ENCODE measurements around the gene C10orf67. TPM values are rescaled to one million over a fixed set of nuclear protein-coding genes. Genes with fewer than 3 reads are reported as not detected.

C10orf67 gene
- total and polyA plus RNA-seq, 2 donors (not counting 1 experiment from before 2014, with no cell fraction given) = not detected

- H3K36me3 ChIP-seq (replicated peaks in 1 of 2; ENCODE audit: control extremely low read depth in 1 of 2, control insufficient read depth in 1 of 2, extremely low read depth in 1 of 2, insufficient read depth in 2 of 2, low read length in 1 of 2) = no peaks in the 10 kb centered on the region
- no peaks in the 10 kb centered on the region for H3K4me1 Mint-ChIP-seq
- DNase-seq (no peak), ATAC-seq (ENCODE audit: low read depth) (no peak)
- H3K27me3 ChIP-seq (replicated peaks in 1 of 4; ENCODE audit: control extremely low read depth in 1 of 4, control insufficient read depth in 3 of 4, insufficient read depth in 4 of 4, low read length in 3 of 4) = no peaks in the 10 kb centered on the region
- CTCF ChIA-PET = no interaction called here
- POLR2A ChIA-PET = no interaction called here
- no peaks in the 10 kb centered on the region for H3K4me1 ChIP-seq (ENCODE audit: control insufficient read depth in 2 of 2, insufficient read depth in 2 of 2, low read length in 2 of 2)
- no peaks in the 10 kb centered on the region for H3K9me3 Mint-ChIP-seq (ENCODE audit: insufficient read depth)
- no peak overlapping the region for H3K27ac Mint-ChIP-seq
- no peak overlapping the region for H3K4me2 ChIP-seq (replicated peaks; ENCODE audit: low read depth, low read length, poor library complexity, severe bottlenecking)
- H3K4me3 ChIP-seq (ENCODE audit: control extremely low read depth in 1 of 5, extremely low read depth in 1 of 5, insufficient read depth in 1 of 5, low read depth in 2 of 5, low read length in 4 of 5) = no peak overlapping the region
- H3K79me2 ChIP-seq (ENCODE audit: control insufficient read depth, insufficient read depth, low read length) = no peaks in the 10 kb centered on the region
- H3K27me3 Mint-ChIP-seq = peaks cover 11% of the 10 kb centered on the region
- WGBS (ENCODE audit: insufficient coverage) = no CpG with 5 or more reads among the region's 1 CpG
- no peak overlapping the region for H3K27ac ChIP-seq (ENCODE audit: low read length in 2 of 2)
- no peak overlapping the region for H2AFZ ChIP-seq (ENCODE audit: insufficient read depth, low read depth, low read length, poor library complexity, severe bottlenecking)
- no peak overlapping the region for H3K9ac ChIP-seq (ENCODE audit: low read length)
- H4K20me1 ChIP-seq (ENCODE audit: control insufficient read depth, insufficient read depth, low read length, poor library complexity, severe bottlenecking) = no peaks in the 10 kb centered on the region
- TF ChIP-seq CTCF (IDR thresholded peaks at IDR 0.05) (no peak), EZH2 (IDR thresholded peaks at IDR 0.05; ENCODE audit: borderline replicate concordance, insufficient read depth, low read depth, low read length, poor library complexity, severe bottlenecking) (no peak)
- no peak overlapping the region for H3K4me3 Mint-ChIP-seq
- intact Hi-C loops (cut with micrococcal nuclease) = no loop called here
- no peaks in the 10 kb centered on the region for H3K9me3 ChIP-seq (ENCODE audit: control extremely low read depth in 1 of 3, control insufficient read depth in 2 of 3, insufficient read depth in 1 of 3, low read length in 2 of 3)
Measured at GRCh38 chr10:23217471-23217870, 127.1 kb downstream of the C10orf67 start.

GRCh38 chr10:23205972-23206642 lies 138.5 kb downstream of the C10orf67 start:
- no peak overlapping the region for H3K4me2 ChIP-seq (replicated peaks; ENCODE audit: low read depth, low read length, poor library complexity, severe bottlenecking)
- DNase-seq = no peak
- POLR2A ChIA-PET = no interaction called here
- Mint-ChIP-seq H3K27ac (no peak overlapping the region), H3K4me1 (no peaks in the 10 kb centered on the region), H3K27me3 (peaks cover 62% of the 10 kb centered on the region), H3K4me3 (no peak overlapping the region), H3K9me3 (ENCODE audit: insufficient read depth) (no peaks in the 10 kb centered on the region)
- H4K20me1 ChIP-seq (ENCODE audit: control insufficient read depth, insufficient read depth, low read length, poor library complexity, severe bottlenecking) = no peaks in the 10 kb centered on the region
- peaks cover 0 to 15% (median 11%) of the 10 kb centered on the region in 4 experiments for H3K27me3 ChIP-seq (replicated peaks in 1 of 4; ENCODE audit: control extremely low read depth in 1 of 4, control insufficient read depth in 3 of 4, insufficient read depth in 4 of 4, low read length in 3 of 4)
- H3K9me3 ChIP-seq (ENCODE audit: control extremely low read depth in 1 of 3, control insufficient read depth in 2 of 3, insufficient read depth in 1 of 3, low read length in 2 of 3) = peaks cover 0 to 3% (median 0%) of the 10 kb centered on the region in 3 donors
- TF ChIP-seq EZH2 (IDR thresholded peaks at IDR 0.05; ENCODE audit: borderline replicate concordance, insufficient read depth, low read depth, low read length, poor library complexity, severe bottlenecking) (no peak), CTCF (IDR thresholded peaks at IDR 0.05) (no peak)
- CTCF ChIA-PET = interaction anchor here (0.7 kb wide), 1 partner anchor 932 kb away, joined by 4 read pairs; no protein-coding TSS in a partner anchor
- H3K4me3 ChIP-seq (ENCODE audit: control extremely low read depth in 1 of 5, extremely low read depth in 1 of 5, insufficient read depth in 1 of 5, low read depth in 2 of 5, low read length in 4 of 5) = no peak overlapping the region
- H3K36me3 ChIP-seq (replicated peaks in 1 of 2; ENCODE audit: control extremely low read depth in 1 of 2, control insufficient read depth in 1 of 2, extremely low read depth in 1 of 2, insufficient read depth in 2 of 2, low read length in 1 of 2) = no peaks in the 10 kb centered on the region
- no peak overlapping the region for H3K9ac ChIP-seq (ENCODE audit: low read length)
- intact Hi-C loops (cut with micrococcal nuclease) = no loop called here
- no peak overlapping the region for H3K27ac ChIP-seq (ENCODE audit: low read length in 2 of 2)
- no peaks in the 10 kb centered on the region for H3K79me2 ChIP-seq (ENCODE audit: control insufficient read depth, insufficient read depth, low read length)
- H2AFZ ChIP-seq (ENCODE audit: insufficient read depth, low read depth, low read length, poor library complexity, severe bottlenecking) = no peak overlapping the region
- H3K4me1 ChIP-seq (ENCODE audit: control insufficient read depth in 2 of 2, insufficient read depth in 2 of 2, low read length in 2 of 2) = no peaks in the 10 kb centered on the region
- ATAC-seq (ENCODE audit: low read depth) = no peak
- WGBS (ENCODE audit: insufficient coverage) = 78% methylated on average over 2 of the region's 3 CpGs
